Central memory CD4-positive, alpha-beta T cell (primary cell): Measurements from ENCODE around the gene ZFC3H1.

Source experiments
- DNase-seq: peaks from one replicate; pipeline ENCODE4 v3.0.0; 2022

The ZFC3H1 gene

DNA sequence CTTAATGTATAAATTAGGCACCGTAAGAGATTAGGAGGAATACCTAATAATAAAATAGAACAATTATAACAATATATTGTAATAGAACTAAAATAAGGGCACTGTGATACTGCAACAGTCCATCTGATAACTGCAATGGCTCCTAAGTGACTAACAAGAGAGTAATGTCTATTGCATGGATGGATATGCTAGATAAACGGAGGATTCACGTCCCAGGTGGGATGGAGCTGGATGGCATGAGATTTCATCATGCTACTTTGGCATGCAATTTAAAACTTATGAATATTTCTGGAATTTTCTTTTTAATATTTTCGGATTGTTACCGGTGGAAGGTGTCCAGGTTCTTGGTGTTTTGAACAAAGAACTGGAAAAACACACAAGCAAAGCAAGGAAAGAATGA, 20.0 kb upstream of the ZFC3H1 start:
- DNase-seq: no peak

DNA sequence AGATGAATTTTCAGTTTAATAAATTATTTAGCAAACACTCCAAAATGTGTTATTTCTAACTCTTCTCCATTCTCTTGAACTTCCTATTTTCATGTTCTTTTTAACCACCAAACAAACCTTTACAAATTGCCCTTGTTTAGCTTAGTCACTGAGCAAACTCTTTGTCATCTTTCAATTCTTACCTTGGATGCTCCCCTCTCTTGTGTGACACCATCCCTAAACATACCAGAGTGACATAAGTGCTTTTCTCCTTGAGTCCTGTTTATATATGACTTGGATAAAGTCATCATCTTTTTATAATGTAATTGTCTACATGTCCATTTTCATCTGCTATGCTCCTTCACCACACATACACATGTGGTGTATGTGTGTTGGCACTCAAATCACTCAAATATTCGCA, 18.8 kb upstream of the ZFC3H1 start:
- no peak for DNase-seq

DNA sequence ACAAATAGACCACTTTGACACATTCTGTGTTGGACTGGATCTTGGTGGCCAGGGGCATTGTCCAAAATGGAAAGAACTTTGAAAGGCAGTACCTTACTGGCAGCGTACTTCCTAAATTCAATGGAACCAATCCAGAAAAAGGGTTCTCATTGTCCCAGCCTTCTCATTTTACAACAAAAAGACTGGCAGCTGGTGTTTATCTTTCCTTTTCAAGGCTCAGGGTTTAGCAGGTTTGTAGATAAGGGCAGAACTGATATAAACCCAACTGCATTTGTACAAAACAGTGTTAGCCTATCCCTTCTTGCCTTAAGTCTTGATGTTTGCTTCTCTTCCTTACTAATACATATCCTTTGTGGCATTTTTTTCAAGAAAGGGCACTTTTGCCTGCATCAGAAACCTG, 8.2 kb upstream of the ZFC3H1 start:
- DNase-seq: no peak

DNA sequence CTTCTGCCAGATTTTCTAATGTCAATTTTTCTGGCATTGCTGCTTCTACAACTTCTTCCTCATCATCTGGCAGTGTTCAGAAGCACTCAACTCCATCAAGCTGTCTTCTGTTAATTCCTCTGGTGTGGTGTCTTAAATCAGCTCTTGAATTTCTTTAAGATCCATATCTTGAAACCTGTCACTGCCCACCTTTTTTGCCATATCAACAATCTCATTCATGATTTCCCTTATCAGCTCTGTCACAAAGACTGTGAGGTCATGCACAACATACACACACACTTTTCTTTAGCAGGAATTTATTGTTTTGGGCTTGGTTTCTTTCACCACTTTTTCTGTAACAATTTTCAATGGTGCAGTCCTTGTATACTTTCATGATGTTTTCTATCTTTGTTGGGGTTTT, 7.7 kb upstream of the ZFC3H1 start:
- no peak for DNase-seq

DNA sequence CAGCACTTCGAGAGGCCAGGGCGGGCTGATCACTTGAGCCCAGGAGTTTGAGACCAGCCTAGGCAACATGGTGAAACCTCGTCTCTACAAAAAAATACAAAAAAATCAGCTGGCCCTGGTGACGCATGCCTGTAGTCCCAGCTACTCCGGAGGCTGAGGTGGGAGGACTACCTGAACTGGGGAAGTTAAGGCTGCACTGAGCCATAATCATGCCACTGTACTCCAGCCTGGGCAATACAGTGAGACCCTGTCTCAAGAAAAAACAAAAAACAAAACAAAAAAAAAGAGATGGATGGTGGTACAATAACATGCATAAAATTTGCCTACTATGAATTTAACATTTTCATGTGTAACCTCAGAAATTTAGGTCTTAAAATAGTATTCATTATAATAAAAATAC, 2.6 kb upstream of the ZFC3H1 start:
- no peak for DNase-seq

DNA sequence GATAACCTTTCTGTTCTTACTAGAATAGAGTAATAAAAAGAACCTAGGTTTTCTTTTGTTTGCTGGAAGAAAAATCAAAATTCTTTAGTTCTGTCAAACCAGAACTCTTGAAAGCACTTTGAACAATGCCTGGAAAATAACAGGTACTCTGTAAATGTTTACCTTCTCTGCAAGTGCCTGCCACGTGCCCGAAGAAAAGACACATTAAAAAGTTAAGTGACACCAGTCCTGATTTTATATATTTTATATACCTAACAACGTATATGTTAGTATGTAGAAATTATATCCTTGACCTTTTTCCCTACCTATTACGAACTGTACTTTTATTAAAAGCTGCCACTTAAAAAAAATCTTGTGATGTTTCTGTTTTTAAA, 1.4 kb upstream of the ZFC3H1 start:
- no peak for DNase-seq

DNA sequence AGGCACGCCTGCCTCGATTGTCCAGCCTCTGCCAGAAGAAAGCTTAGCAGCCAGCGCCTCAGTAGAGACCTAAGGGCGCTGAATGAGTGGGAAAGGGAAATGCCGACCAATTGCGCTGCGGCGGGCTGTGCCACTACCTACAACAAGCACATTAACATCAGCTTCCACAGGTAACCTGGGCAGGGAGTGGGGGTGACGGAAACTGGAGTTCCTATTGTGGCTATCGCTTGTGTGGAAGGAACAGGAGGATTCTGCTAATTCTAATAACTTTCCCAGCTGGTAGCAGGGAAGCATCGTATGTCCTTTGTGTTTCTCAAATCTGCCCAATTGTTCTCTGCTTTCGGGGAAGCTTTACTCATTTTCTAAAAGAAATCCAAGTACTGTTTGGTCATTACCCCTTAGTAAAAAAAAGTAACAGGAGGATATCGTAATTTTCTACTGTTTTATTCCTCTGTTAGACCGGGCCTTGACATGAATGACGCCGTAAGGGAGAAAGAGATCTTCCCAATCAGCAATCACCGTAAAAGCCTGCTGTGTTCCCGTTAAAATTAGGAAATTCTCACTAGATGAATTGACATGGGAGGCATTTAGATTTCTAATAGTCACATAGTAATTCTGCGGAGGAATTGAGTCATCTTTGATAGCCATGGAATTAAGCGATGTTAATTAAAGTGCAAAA, 902 bp upstream of the ZFC3H1 start:
- DNase-seq: no peak

DNA sequence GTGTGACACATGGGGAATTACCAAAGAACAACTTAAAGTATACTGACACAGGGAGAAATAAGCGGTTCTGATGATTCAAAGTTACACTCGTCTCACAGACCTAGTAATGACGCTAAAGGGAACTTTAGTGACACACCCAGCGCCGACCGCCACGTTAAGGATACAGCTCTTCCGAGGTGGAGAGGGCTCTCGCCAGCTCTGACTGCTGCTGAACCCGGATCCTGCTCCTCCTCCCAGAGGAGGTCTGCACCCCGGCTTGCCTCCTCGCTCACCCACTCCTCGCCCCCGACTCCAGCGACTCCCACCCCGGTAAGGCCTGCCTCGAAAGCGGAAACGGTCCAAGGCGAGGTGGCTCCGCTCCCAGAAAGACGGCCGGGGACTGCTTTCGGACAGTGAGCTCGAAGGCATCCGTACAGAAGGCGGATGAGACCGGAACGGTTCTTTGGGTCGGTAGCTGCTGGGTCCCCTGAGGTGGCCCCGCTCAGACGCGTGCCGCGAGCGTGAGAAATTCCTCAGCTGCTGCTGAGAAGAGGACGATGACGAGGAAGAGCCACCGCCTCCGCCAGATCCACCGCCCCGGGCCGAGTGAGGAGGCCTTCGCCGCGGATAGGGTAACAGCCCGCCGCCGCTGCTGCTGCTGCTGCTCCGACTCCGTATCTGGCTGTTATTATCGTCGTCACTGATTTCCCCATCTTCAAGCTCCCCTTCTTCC, 643 bp downstream of the ZFC3H1 start:
- DNase-seq: peak; percentile 77

DNA sequence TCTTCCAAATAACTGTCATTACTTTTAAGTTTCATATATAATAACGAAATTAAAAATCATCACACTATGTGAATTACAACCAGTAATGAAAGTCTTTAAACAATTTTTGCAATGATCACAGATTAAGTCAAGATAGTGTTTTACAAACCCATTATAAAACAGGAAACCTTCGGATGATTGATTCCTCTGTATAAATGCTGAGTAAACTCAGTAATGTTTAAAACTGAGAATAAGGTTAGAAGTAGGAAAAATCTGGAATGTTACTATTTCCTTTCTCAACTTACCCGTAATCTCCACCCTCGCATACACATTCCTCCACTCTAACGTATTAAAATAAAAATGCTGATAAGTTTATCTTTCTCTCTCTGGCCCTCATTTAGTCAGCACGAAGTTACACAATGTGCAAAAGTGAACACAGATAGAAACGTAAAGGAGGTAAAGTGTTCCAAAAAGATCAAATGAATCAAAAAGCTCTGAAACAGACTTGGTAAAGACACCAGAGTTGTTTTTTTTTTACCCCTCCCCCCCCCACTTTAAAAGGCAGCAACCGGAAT, 1.6 kb downstream of the ZFC3H1 start:
- no peak for DNase-seq

DNA sequence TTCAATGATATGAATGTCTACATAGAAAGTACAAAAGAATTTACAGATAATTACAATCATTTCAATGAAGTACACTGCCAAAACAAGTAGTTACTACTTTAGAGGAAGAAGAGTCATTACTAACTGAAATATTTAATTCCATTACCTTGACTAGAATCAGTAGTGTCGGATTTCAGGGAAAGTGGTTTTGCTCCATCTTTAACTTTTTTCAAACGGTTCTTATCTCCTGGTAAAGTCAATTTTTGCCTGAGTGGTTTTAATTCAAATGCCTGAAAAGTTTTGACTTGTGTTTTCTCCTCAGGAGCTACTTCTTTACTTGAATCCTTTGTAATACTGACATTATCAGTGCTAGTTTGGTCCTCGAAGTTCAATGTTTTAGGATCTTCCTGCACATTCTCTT, 6.9 kb downstream of the ZFC3H1 start:
- DNase-seq: no peak

DNA sequence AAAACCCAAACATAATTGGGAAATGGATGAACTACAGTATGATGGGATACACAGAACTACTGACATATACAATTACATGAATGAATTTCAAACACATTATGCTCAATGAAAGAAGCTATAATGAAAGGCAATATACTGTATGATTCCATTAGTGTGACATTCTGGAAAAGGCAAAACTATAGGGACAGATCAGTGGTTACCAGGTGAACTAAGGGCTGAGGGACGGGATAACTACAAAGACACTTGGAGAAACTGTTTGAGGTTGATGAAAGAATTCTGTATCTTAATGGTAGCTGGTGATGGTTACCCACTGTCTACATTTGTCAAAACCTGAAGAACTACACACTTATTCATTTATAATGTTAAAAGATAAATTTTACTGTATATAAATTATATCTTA, 7.7 kb downstream of the ZFC3H1 start:
- no peak for DNase-seq

DNA sequence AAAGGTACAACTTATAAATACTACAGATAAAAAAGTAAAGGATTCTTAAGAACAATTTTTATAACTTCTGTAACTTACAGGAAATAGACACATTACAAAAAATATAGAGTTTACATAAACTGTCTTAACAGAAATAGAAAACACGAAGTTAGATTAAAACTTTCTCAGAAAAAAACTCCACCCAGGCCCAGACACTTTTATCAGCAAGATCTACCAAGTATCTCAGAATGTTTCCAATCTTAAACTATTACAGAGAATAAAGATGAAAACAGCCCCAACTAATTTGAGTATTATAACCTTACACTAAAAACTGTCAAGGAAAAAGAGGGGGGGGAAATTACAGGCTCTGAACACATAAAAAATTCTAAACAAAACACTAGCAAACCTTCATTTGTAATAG, 8.2 kb downstream of the ZFC3H1 start:
- no peak for DNase-seq

DNA sequence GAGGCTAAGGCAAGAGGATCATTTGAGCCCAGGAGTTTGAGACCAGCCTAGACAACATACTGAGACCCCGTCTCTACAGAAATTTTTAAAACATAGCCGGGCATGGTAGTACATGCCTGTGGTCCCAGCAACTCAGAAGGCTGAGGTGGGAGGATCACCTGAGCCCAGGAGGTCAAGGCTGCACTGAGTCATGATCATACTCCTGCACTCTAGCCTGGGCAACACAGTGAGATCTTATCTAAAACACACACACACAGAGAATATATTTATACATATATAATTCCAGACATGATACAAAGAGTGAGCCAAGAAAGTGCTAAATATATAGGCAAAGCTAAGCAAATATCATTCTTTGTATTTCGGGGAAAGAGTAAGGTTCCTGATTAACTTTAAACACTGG, 9.4 kb downstream of the ZFC3H1 start:
- no peak for DNase-seq

DNA sequence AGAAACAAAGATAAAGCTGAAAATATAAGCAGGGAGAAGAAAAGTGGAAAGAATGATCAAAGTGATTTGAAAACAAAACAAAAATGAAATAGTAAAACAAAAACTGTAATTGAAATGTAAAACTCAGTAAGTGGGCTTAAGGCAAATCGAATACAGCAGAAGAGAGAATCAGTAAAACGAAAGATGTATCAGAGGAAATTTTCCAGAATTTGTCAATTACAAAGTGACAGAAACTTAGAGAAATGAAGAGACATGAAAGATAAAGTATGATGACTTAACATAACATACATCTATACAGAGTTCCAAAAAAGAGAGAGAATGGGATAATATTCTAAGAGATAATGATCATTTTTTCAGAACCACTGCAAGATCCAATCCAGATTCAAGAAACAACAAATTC, 10.5 kb downstream of the ZFC3H1 start:
- no peak for DNase-seq

DNA sequence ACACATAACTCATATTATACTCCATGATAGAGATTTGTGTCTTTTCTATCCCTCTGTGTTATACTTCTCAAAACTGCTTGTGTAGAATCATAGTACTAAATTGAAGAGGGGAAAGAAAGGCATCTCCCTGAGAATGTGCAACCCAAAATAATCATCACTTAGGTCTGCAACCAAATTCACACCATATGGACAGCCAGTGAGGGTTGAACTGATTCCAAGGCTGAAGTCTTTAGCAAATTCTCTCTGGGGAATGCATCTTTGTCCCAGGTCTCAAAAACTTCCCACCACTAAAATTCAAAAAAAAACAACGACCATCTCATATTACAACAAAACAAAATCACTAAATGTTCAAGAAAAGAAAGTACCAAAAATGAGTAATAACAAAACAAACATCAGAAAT, 11.0 kb downstream of the ZFC3H1 start:
- DNase-seq: no peak

DNA sequence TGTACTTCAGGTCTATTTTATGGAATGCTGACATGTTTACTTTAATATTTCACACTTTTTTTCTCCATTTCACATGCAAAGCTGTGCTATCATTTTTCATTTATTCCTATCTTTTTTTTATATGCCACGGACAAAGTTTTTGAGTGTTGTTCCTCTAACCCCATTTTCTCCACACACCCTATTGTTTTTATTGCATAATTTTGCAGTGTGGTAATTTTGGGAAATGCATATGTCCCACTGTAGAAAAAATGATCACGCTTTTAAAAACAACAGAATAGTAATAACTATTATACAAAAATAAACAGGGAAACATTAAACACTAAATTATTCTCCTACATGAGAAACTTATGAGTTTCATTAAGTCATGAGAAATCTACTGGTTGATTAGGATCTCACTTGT, 14.2 kb downstream of the ZFC3H1 start:
- no peak for DNase-seq

DNA sequence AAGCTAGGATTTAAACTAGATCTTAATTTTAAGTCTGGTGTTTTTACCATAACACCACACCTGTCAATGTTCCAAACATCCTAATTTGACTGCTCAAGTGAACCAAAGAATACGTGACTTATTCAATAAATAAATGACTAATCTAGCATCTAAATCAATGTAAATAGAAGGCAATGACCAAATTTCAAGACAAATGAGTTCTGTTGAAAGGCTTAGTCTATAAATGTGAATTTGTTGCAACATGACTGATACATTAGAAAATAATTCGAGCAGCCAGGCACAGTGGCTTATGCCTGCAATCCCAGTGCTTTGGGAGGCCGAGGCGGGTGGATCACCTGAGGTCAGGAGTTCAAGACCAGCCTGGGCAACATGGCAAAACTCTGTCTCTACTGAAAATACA, 15.1 kb downstream of the ZFC3H1 start:
- no peak for DNase-seq

DNA sequence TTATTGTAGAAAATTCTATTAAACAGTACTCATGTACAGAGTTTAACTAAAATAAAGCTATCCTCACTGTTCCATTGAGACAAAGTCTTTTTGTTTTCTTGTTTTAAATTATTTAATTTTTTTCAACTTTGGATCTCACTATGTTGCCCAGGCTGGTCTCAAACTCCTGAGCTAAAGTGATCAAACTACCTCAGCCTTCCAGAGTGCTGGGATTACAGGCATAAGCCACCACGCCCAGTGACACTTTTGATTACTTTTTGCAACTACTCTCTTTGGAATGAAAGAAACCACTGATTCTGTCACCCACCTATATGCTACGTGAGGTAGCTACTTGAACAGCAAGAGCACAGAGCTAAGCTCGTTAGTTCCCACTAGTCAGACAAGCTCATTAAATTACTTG, 17.1 kb downstream of the ZFC3H1 start:
- no peak for DNase-seq

DNA sequence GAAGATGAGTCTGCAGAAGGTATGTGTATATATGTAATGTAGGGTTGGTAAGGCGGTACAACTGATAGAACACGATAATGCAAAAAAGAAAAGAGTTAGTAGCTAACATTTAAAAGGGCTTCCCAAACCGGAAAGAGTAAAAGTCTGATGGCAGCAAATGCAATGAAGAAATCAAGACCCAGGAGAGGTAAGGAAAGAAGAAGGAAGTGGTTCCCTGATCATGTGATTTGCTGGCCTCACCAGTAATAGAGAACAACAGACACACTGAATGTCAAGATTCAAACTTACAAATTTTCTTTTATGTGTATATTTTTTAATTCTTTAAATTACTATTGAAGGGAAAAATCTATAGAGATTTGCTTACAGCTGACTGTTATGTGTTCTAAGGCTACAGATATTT, 18.4 kb downstream of the ZFC3H1 start:
- no peak for DNase-seq

DNA sequence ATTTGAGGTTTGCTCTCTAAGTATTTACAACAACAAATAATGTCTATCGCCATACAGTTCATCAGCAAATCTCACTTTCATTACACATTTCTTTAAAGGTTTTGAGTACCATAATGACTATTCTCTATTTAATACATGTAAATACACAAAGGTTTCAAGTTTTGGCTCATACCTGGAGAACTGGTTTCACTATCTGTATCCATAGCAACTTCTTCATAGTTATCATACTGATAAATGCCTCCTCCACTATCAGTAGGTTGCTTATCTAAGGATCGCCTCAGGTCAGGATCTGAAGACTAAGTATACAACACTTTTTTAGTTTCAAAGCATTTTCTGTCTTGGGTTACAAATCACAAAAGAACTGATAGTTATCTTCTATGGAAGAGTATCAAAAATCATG, 21.4 kb downstream of the ZFC3H1 start:
- DNase-seq: no peak

DNA sequence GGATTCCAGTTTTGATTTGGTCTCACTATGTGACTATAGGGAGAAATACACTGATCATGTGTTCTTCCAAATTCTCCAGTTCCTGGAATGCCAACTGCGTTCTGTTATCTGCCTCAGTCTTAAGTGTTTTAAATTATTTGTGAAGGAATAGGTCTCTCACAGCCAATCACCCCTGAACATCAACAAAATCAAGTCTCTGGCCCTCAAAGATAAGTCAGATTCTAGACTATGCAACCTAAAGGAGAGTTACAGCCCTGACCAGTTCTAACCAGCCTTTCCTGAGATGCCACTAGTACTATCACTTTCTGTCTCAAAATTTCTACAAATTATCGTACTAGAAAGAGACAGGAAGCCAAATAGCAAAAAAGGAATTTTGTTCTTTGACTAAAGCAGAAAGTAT, 22.3 kb downstream of the ZFC3H1 start:
- DNase-seq: no peak

DNA sequence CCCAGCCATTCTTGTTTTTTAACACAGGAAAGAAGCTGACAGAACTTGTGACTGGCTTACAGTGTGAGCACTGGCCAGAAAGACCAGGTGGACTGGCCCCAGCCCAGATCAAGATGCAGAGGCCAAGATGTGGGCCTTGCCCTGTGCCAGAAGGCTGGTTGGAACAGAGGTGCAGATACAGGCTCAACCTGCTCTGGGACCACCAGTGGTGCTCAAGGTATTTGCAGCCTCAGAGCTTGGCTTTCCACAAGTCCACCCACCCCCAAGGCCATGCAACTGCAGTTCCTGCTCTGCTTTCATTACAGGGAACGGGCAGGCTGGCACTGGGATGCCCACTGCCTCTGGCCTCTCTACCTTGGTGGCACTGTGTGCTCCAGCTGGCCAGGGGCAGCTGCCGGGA, 23.3 kb downstream of the ZFC3H1 start:
- DNase-seq: no peak

DNA sequence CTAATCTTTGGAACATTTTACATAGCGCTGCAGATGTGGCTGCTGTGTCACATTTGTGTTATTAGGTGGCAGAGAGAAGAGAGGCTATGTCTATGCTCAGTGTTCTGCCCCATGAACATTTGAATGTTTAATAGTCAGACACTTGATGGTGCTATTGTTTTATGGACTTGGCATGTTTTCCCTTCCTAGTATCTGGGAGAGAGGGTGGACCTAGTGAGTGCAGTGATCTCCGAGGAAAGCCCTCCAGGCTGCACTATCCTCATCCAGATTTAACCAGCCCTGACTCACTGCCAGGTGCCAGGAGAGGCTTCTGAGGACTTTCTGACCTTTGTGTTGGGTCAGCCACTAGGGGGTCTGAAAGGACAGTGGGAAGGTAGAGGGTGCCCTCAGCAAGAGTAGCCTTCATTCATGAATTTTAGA, 24.3 kb downstream of the ZFC3H1 start:
- DNase-seq: no peak

DNA sequence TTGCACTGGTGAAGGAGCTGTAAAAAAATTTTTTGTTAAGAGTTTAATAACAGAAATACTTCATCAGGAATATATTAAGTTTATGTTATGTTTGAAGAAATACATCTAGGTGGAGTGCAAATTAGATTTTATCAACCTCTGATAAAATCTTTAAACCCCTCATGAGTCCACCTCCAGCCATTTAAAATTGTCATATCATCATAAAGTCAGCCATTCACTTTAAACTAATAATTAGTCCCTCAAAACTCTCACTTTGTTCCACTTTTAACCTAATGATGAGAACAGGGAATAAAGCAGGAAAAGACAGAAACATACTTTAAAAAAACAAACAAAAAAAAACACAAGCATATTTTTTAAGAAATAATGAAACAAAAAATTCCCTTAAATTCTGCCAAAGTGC, 25.1 kb downstream of the ZFC3H1 start:
- DNase-seq: no peak

DNA sequence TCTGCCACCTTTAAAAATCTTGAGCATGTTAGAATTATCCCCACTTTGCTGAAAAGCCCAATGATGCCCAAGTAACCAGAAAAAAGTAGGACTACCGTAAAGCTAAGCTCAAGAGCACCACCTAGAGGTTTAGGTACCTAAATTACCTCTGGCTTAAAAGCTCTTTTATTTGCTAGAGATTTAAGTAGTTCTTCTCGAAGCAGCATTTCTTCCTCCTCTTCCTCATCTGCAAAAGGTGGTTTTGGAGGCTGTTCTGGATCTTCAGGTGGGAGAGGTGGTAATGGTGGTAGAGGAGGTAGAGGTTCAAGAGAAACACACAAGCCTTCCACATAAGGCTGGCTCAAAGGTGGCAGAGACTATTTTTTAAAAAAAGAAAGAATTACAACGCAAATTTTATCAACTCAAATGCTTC, 26.9 kb downstream of the ZFC3H1 start:
- peak; percentile 45 for DNase-seq
